GM13976 (cell line): ENCODE measurements around the gene LRP1B.

ENCODE experiments used
- DNase-seq: peaks from one replicate; pipeline ENCODE4 v3.0.0; 2012; ENCODE audit warnings: low spot score
- CTCF ChIP-seq: IDR thresholded peaks from 2 replicates; pipeline ENCODE4 v1.5.1; 2012; ENCODE audit warnings: borderline replicate concordance, mild to moderate bottlenecking; ENCODE audit not compliant: insufficient read depth; ENCODE audit errors: extremely low read depth, missing control alignments, control extremely low read depth
- in situ Hi-C: fragments of 300-500 bp; cut with MboI; formaldehyde crosslinking; loops from one replicate; pipeline ENCODE4 v1.12.0; 2022; ENCODE audit warnings: low sequenced_read_pairs, mixed read lengths, inconsistent platforms; ENCODE audit not compliant: unreplicated experiment

Gene LRP1B

DNA sequence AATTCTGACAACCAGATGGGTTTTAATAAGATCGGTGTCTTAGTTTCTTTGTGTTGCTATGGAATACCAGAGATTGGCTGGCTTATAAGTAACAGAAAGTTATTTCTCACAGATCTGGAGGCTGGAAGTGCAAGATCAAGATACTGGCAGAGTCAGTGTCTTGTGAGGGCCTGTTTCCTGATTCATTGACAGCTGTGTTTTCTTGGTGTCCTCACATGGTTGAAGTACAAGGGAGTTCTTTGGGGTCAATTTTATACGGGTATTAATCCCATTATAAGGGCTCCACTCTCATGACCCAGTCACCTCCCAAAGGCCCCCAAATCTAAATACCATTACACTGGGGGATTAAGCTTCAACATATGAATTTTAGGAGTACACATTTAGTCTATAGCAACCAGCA, 421.1 kb downstream of the LRP1B start:
- no peak for DNase-seq
- in situ Hi-C loops, result no loop called here
- TF ChIP-seq CTCF, result no peak

- in situ Hi-C loops, result no loop called here
- TF ChIP-seq CTCF, result no peak
- no peak for DNase-seq
Measured at GRCh38 chr2:141707486-141707885, 423.3 kb downstream of the LRP1B start.

- TF ChIP-seq CTCF, result no peak
- in situ Hi-C loops, result no loop called here
- DNase-seq, result no peak
Measured at GRCh38 chr2:141704541-141704940, 426.3 kb downstream of the LRP1B start.

- in situ Hi-C loops, result no loop called here
Measured at GRCh38 chr2:141703501-141703900, 427.3 kb downstream of the LRP1B start.

DNA sequence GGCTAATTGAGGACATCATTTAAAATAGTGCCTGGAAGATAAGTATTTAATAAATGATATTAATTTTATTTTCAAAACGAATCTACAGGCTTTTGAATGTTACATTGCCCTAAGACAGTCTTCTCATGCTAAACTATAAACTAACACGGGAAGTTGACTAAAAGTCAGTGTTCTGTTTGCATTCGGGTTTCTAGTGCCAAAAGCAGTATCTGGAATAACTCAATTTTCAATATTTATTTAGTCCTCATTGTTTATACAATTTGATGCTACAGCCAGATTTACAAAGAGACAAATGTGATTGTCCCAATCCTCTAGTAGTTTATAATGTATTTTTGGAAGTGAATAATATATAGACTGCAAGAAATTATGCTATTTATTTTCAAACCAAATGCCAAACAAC, 429.2 kb downstream of the LRP1B start:
- in situ Hi-C loops, result no loop called here
- TF ChIP-seq CTCF, result no peak
- no peak for DNase-seq

More at GRCh38 chr2:141703501-141703900, 427.3 kb downstream of the LRP1B start:
- DNase-seq, result no peak
- TF ChIP-seq CTCF, result no peak

DNA sequence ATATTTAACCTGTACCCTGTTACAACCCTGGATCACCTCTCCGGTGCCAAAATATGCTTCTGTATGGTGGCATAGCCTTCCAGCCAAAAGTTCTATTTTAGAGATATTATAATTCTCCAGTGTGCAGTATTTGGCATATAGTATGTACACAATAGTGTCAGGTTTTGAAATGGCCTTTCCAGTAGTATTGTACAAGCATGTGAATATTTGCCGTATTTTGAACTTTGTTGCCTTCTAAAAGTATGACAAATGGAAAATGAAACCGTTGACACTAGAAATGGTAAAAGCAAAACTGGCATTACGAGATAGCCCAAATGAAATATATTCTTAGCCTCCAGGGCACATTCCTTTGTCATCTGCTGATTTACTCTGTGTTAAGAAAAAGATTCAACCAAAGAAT, 431.2 kb downstream of the LRP1B start:
- in situ Hi-C loops, result no loop called here
- DNase-seq, result no peak
- no peak for TF ChIP-seq CTCF

DNA sequence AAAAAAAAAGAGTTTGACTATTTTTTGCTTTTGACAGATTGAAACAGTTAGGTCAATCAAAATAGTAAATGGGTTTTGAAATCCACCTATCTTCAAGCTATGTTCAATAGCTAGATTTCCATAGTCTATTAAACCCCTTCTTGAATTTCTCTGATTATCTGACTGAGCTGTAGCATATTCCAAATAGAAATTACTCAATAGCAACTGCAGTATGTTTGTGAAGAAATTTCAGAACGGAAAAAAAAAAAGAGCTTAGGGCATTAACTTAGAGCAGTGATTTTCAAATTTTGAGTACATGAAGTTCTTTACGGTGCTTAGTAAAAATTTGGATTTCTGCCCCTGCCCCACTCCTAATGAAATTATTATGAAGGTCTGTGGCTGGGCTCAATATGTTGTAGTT, 432.3 kb downstream of the LRP1B start:
- in situ Hi-C loops, result no loop called here
- no peak for DNase-seq
- TF ChIP-seq CTCF, result no peak
